NCI-H524 (cell line): ENCODE measurements around the gene MTA1.

Experiments
- DNase-seq, 2 experiments: peaks; one replicate each; lab custom pipeline; 2025; lab: John Stamatoyannopoulos, UW

MTA1 gene

GRCh38 chr14:105465209-105466031, 45.8 kb downstream of the MTA1 start:
- no peak for DNase-seq

GRCh38 chr14:105466531-105467248, 47.1 kb downstream of the MTA1 start:
- DNase-seq, result no peak

GRCh38 chr14:105467249-105467941, 47.8 kb downstream of the MTA1 start:
- no peak for DNase-seq

GRCh38 chr14:105467942-105468471, 48.4 kb downstream of the MTA1 start:
- DNase-seq, result no peak

GRCh38 chr14:105468621-105469241, 49.1 kb downstream of the MTA1 start:
- no peak for DNase-seq

- DNase-seq, result no peak
These were observed 50.1 kb downstream of the MTA1 start for GRCh38 chr14:105469456-105470349.

- no peak for DNase-seq
These were observed 51.0 kb downstream of the MTA1 start for GRCh38 chr14:105470350-105471296.

- no peak for DNase-seq
These were observed 51.7 kb downstream of the MTA1 start for GRCh38 chr14:105471297-105471821.

- no peak for DNase-seq
These were observed 52.3 kb downstream of the MTA1 start for GRCh38 chr14:105471823-105472485.

- DNase-seq, result no peak
These were observed 52.9 kb downstream of the MTA1 start for GRCh38 chr14:105472486-105472991.

GRCh38 chr14:105473033-105473676, 53.5 kb downstream of the MTA1 start:
- no peak for DNase-seq

- peak; percentile 89 to 91 for DNase-seq
These were observed 54.3 kb downstream of the MTA1 start for GRCh38 chr14:105473677-105474482.

GRCh38 chr14:105474483-105475268, 55.0 kb downstream of the MTA1 start, which contains the start of gene CRIP2:
Gene CRIP2, plus strand, starts transcription at chr14:105474821. Its CDS starts 42 bp downstream, at chr14:105474863.
- peak; percentile 32 to 67 for DNase-seq

- DNase-seq, result no peak
These were observed 55.9 kb downstream of the MTA1 start for GRCh38 chr14:105475269-105476096.

- DNase-seq, result no peak
These were observed 56.6 kb downstream of the MTA1 start for GRCh38 chr14:105476097-105476830.
